H9 (cell line): ENCODE data around the gene MPPE1. TPM values are rescaled to one million over a fixed set of nuclear protein-coding genes. Genes with fewer than 3 reads are reported as not detected.

Source experiments
- DNase-seq: peaks from one replicate; pipeline ENCODE4 v3.0.0-alpha.2; 2017
- H2AFZ ChIP-seq: one replicate; pipeline ENCODE4 v1.6.1; 2013; ENCODE audit warnings: mild to moderate bottlenecking, low read length, control low read depth, moderate library complexity
- H2AK5ac ChIP-seq: 2 replicates; pipeline ENCODE4 v1.6.1; 2013; ENCODE audit warnings: low read length, control low read depth, mixed read lengths; ENCODE audit not compliant: insufficient read length
- H2BK120ac ChIP-seq: one replicate; pipeline ENCODE4 v1.6.1; 2013; ENCODE audit warnings: low read depth, mild to moderate bottlenecking, low read length, control low read depth, inconsistent platforms; ENCODE audit not compliant: poor library complexity, severe bottlenecking
- H2BK12ac ChIP-seq: 2 replicates; pipeline ENCODE4 v1.6.1; 2013; ENCODE audit warnings: low read length, control low read depth, mixed read lengths, low read depth; ENCODE audit not compliant: insufficient read length
- H2BK15ac ChIP-seq: 2 replicates; pipeline ENCODE4 v1.6.1; 2013; ENCODE audit warnings: low read depth, low read length, control low read depth
- H2BK20ac ChIP-seq: one replicate; pipeline ENCODE4 v1.6.1; 2013; ENCODE audit warnings: low read depth, mild to moderate bottlenecking, low read length, control low read depth, inconsistent platforms; ENCODE audit not compliant: poor library complexity, severe bottlenecking
- H2BK5ac ChIP-seq: 2 replicates; pipeline ENCODE4 v1.6.1; 2013; ENCODE audit warnings: low read length, control low read depth, mixed read lengths; ENCODE audit not compliant: insufficient read length
- H3K14ac ChIP-seq: 2 replicates; pipeline ENCODE4 v1.6.1; 2013; ENCODE audit warnings: low read length, control low read depth; ENCODE audit not compliant: insufficient read depth
- H3K18ac ChIP-seq: 2 replicates; pipeline ENCODE4 v1.6.1; 2013; ENCODE audit warnings: low read depth, mild to moderate bottlenecking, mixed read lengths, low read length, control low read depth; ENCODE audit not compliant: insufficient read length
- H3K23ac ChIP-seq: 2 replicates; pipeline ENCODE4 v1.6.1; 2013; ENCODE audit warnings: low read length, control low read depth, mixed read lengths, low read depth; ENCODE audit not compliant: insufficient read length
- H3K23me2 ChIP-seq: 2 replicates; pipeline ENCODE4 v1.6.1; 2013; ENCODE audit warnings: low read depth, mild to moderate bottlenecking, mixed read lengths, low read length, control low read depth; ENCODE audit not compliant: insufficient read length, poor library complexity, severe bottlenecking
- H3K27ac ChIP-seq: 2 replicates; pipeline ENCODE4 v1.5.1; 2013; ENCODE audit warnings: low read length, control low read depth, mixed read lengths, low read depth; ENCODE audit not compliant: insufficient read length
- H3K27me3 ChIP-seq: 2 replicates; pipeline ENCODE4 v1.6.1; 2013; ENCODE audit warnings: low read length, control low read depth, inconsistent platforms; ENCODE audit not compliant: insufficient read depth
- H3K4ac ChIP-seq: 2 replicates; pipeline ENCODE4 v1.6.1; 2013; ENCODE audit warnings: low read depth, mild to moderate bottlenecking, control low read depth, inconsistent platforms, low read length, moderate library complexity
- H3K4me1 ChIP-seq: 2 replicates; pipeline ENCODE4 v1.6.1; 2013; ENCODE audit warnings: low read length, control low read depth, inconsistent platforms; ENCODE audit not compliant: insufficient read depth
- H3K4me2 ChIP-seq: 2 replicates; pipeline ENCODE4 v1.6.1; 2013; ENCODE audit warnings: low read length, control low read depth, mixed read lengths; ENCODE audit not compliant: insufficient read length, insufficient read depth
- H3K56ac ChIP-seq: 2 replicates; pipeline ENCODE4 v1.6.1; 2013; ENCODE audit warnings: low read depth, mild to moderate bottlenecking, mixed read lengths, low read length, control low read depth; ENCODE audit not compliant: insufficient read length
- H3K79me1 ChIP-seq: 2 replicates; pipeline ENCODE4 v1.6.1; 2013; ENCODE audit warnings: low read depth, mild to moderate bottlenecking, moderate library complexity, low read length, control low read depth, inconsistent platforms; ENCODE audit not compliant: insufficient read depth, poor library complexity, severe bottlenecking
- H3K79me2 ChIP-seq: 2 replicates; pipeline ENCODE4 v1.6.1; 2013; ENCODE audit warnings: low read length, control low read depth, inconsistent platforms; ENCODE audit not compliant: insufficient read depth
- H3K9ac ChIP-seq: 2 replicates; pipeline ENCODE4 v1.6.1; 2013; ENCODE audit warnings: low read length, control low read depth, mixed read lengths; ENCODE audit not compliant: insufficient read length; ENCODE audit errors: extremely low read depth
- H3K9me3 ChIP-seq: one replicate; pipeline ENCODE4 v1.6.1; 2013; ENCODE audit warnings: low read depth, low read length, inconsistent platforms; ENCODE audit not compliant: control insufficient read depth
- H3T11ph ChIP-seq: one replicate; pipeline ENCODE4 v1.6.1; 2013; ENCODE audit warnings: mild to moderate bottlenecking, low read length, control low read depth, inconsistent platforms
- H4K20me1 ChIP-seq: one replicate; pipeline ENCODE4 v1.6.1; 2013; ENCODE audit not compliant: control insufficient read depth, insufficient read length, insufficient read depth
- H4K5ac ChIP-seq: 2 replicates; pipeline ENCODE4 v1.6.1; 2013; ENCODE audit warnings: low read depth, mild to moderate bottlenecking, mixed read lengths, low read length, control low read depth; ENCODE audit not compliant: insufficient read length
- H4K8ac ChIP-seq: replicated peaks from 2 replicates; pipeline ENCODE4 v1.6.1; 2013; ENCODE audit warnings: low read length, control low read depth, mixed read lengths, low read depth; ENCODE audit not compliant: insufficient read length
- H4K91ac ChIP-seq: 2 replicates; pipeline ENCODE4 v1.6.1; 2013; ENCODE audit warnings: low read depth, mild to moderate bottlenecking, moderate library complexity, mixed read lengths, low read length, control low read depth; ENCODE audit not compliant: insufficient read length
- H3K27ac Mint-ChIP-seq, 3 experiments: 2 replicates in 2 of 3; 3 replicates in 1 of 3; pipeline ENCODE4 v1.8.0; 2020 to 2021; ENCODE audit warnings: mixed read lengths in 3 of 3, mild to moderate bottlenecking in 1 of 3, moderate library complexity in 1 of 3
- H3K27me3 Mint-ChIP-seq: 2 replicates; pipeline ENCODE4 v1.8.0; 2021; ENCODE audit warnings: low read depth, mild to moderate bottlenecking, moderate library complexity, mixed read lengths
- H3K36me3 Mint-ChIP-seq, 3 experiments: 2 replicates in 2 of 3; 3 replicates in 1 of 3; pipeline ENCODE4 v1.8.0; 2020 to 2021; ENCODE audit warnings: low read depth in 3 of 3, mixed read lengths in 3 of 3; ENCODE audit not compliant: insufficient read depth in 1 of 3
- H3K4me1 Mint-ChIP-seq, 2 experiments: 2 replicates each; pipeline ENCODE4 v1.8.0; 2020; ENCODE audit warnings: mixed read lengths in 2 of 2
- H3K4me3 Mint-ChIP-seq, 2 experiments: 2 replicates in 1 of 2; 3 replicates in 1 of 2; pipeline ENCODE4 v1.8.0; 2020 to 2021; ENCODE audit warnings: mild to moderate bottlenecking in 2 of 2, mixed read lengths in 2 of 2, moderate library complexity in 1 of 2
- H3K9me3 Mint-ChIP-seq, 2 experiments: 2 replicates in 1 of 2; 3 replicates in 1 of 2; pipeline ENCODE4 v1.8.0; 2020; ENCODE audit warnings: mild to moderate bottlenecking in 2 of 2, mixed read lengths in 2 of 2, moderate library complexity in 1 of 2
- WGBS: extraction: QIAGEN DNeasy Blood & Tissue Kit; methylation state at CpG from one replicate; pipeline ENCODE4 v1.1.7; 2013; ENCODE audit warnings: missing lambda C conversion rate, low lambda C conversion rate, mixed read lengths; ENCODE audit not compliant: insufficient read length; ENCODE audit errors: extremely low coverage; 5-methylcytosine and 5-hydroxymethylcytosine counted together
- total RNA-seq: library from RNA; stranded (reverse); gene quantifications from 2 replicates; pipeline ENCODE4 v1.2.1, GENCODE V29; 2021
- TF ChIP-seq, protein P1 (sequence below): fragments of 200-600 bp; sonication (generic); conservative IDR thresholded peaks from 3 replicates; pipeline ENCODE4 v1.8.0; 2021; ENCODE audit warnings: antibody characterized with exemption, mild to moderate bottlenecking

The MPPE1 gene
- total RNA-seq, 1 experiment from 2014 or later, result 13.2 TPM

DNA sequence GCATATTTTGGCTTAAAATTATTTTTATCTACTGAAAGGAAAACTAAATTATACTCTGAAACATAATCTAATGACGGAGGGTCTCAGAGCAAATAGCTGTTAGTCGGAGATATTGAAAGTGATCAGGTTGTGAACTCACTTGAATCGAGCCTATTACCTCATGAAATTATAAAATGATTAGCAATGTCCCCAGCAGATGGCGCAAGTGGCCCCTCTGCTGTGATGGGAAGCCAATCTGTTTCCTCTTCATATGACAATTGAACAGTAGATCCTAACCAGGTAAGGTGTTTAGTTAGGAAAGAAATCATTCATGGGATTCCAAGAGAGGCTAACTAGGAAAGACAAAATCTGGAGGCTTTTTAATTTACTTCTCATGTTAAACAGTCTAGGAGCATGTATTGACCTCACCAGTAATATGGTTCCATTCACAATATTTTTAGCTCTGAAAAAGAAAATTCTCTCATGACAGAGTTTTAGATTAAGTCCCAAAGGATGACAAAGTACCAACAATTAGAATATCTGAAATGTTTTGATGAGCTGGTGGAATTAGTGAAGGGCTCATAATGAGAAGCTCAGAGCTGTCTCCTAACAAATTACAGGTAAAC, 29.9 kb upstream of the MPPE1 start:
- H3K18ac ChIP-seq, result no peak overlapping the region
- no peaks in the 10 kb centered on the region for H3K9me3 Mint-ChIP-seq

More for the DNA sequence above, 29.9 kb upstream of the MPPE1 start:
- no peaks in the 10 kb centered on the region for H3K79me2 ChIP-seq
- Mint-ChIP-seq H3K4me3 (no peak overlapping the region), H3K4me1 (peaks cover 8 to 9% of the 10 kb centered on the region in 2 experiments), H3K27me3 (no peaks in the 10 kb centered on the region), H3K36me3 (no peaks in the 10 kb centered on the region; a peak in 1 of 7 replicates), H3K27ac (no peak overlapping the region; a peak in 1 of 7 replicates)
- no peak overlapping the region for H3K9ac ChIP-seq
- H3K56ac ChIP-seq, result no peak overlapping the region
- no peak overlapping the region for H3K14ac ChIP-seq
- H3K23me2 ChIP-seq, result no peaks in the 10 kb centered on the region
- no peaks in the 10 kb centered on the region for H3K4me1 ChIP-seq
- H3K4me2 ChIP-seq, result no peak overlapping the region
- DNase-seq, result peak; percentile 58
- no peak overlapping the region for H2AK5ac ChIP-seq
- no peak overlapping the region for H4K91ac ChIP-seq
- no peak overlapping the region for H3K23ac ChIP-seq
- H4K20me1 ChIP-seq, result no peaks in the 10 kb centered on the region
- H2AFZ ChIP-seq, result no peak overlapping the region
- H2BK20ac ChIP-seq, result no peak overlapping the region
- WGBS, result no CpG with 5 or more reads among the region's 4 CpGs
- no peaks in the 10 kb centered on the region for H3K27me3 ChIP-seq
- H4K5ac ChIP-seq, result no peak overlapping the region
- no peak overlapping the region for H3K4ac ChIP-seq
- H3K79me1 ChIP-seq, result no peaks in the 10 kb centered on the region
- TF ChIP-seq, protein P1, sequence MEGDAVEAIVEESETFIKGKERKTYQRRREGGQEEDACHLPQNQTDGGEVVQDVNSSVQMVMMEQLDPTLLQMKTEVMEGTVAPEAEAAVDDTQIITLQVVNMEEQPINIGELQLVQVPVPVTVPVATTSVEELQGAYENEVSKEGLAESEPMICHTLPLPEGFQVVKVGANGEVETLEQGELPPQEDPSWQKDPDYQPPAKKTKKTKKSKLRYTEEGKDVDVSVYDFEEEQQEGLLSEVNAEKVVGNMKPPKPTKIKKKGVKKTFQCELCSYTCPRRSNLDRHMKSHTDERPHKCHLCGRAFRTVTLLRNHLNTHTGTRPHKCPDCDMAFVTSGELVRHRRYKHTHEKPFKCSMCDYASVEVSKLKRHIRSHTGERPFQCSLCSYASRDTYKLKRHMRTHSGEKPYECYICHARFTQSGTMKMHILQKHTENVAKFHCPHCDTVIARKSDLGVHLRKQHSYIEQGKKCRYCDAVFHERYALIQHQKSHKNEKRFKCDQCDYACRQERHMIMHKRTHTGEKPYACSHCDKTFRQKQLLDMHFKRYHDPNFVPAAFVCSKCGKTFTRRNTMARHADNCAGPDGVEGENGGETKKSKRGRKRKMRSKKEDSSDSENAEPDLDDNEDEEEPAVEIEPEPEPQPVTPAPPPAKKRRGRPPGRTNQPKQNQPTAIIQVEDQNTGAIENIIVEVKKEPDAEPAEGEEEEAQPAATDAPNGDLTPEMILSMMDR, result peak; percentile 91
- H4K8ac ChIP-seq, result no peak overlapping the region
- no peak overlapping the region for H3K27ac ChIP-seq
- no peak overlapping the region for H2BK120ac ChIP-seq
- no peak overlapping the region for H3T11ph ChIP-seq
- H2BK15ac ChIP-seq, result no peak overlapping the region
- no peak overlapping the region for H2BK12ac ChIP-seq
- H3K9me3 ChIP-seq, result no peaks in the 10 kb centered on the region
- no peak overlapping the region for H2BK5ac ChIP-seq
